A172 (cell line): ENCODE data around the gene SLC15A5. TPM values are rescaled to one million over a fixed set of nuclear protein-coding genes. Genes with fewer than 3 reads are reported as not detected.

ENCODE experiments used
- DNase-seq: peaks from one replicate; pipeline ENCODE4 v3.0.0-alpha.2; 2015; ENCODE audit warnings: low spot score
- total RNA-seq: library from RNA; depleted of rRNA; stranded (reverse); fragments of >200 nt; shearing (Covaris generic); gene quantifications from 2 replicates; pipeline ENCODE4 v1.2.3, GENCODE V29; 2014

SLC15A5 gene
- total RNA-seq, 1 experiment from 2014 or later, result not detected

DNA sequence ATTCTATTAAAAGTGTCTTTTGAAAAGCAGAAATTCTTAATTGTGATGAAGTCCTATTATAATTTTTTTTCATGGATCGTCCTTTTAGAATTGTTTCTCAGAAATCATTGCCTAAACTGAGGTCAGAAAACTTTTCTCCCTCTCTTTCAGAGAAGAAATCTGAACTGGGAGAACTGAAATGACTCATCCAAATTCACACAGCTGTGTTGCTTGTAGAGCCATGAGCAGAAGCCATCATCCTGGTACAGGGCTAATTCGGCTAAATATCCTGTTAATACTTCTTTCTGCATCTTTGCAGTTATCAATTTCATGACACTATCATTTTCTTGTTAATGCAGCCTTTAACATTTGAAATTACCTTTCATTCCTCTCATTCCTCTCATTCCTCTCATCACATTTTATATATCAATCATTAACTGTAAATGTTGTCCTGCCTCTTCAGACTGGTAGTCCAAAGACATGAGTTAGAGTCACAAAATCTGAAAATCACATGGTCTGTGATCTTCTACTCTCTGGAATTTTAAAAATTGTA lies 15.5 kb downstream of the SLC15A5 start:
- DNase-seq, result no peak

DNA sequence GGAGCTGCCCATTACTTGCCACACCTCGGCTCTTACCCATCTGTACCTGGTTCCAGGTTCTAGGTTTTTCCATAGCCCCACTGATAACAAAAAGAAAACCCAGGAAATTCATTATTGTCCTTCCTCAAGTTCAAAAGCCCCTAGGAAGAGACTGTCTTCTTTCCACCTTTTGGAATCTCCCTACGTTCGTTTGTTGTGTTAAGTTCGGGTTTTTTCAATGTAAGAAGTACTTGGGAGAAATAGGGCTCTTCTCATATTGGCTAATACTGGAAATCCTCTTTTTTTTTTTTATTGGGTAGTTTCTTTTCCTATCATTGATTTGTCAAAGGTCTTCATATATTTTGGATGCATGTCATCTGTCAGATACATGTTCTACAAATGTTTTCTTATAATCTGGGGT lies 17.3 kb downstream of the SLC15A5 start:
- no peak for DNase-seq

DNA sequence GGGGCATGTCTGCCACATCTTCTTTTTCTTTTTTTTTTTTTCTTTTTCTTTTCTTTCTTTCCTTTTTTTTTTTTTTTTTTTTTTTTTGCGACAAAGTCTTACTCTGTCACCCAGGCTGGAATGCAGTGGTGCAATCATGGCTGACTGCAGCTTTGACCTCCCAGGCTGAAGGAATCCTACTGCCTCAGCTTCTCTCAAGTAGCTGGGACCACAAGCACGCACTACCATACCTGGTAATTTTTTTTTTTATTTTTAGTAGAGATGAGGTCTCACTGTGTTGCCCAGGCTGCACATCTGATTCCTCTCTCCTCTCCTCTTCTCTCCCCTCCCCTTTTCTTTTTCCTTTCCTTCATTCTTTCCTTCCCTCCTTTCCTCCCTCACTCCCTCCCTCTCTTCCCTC lies 18.5 kb downstream of the SLC15A5 start:
- no peak for DNase-seq

DNA sequence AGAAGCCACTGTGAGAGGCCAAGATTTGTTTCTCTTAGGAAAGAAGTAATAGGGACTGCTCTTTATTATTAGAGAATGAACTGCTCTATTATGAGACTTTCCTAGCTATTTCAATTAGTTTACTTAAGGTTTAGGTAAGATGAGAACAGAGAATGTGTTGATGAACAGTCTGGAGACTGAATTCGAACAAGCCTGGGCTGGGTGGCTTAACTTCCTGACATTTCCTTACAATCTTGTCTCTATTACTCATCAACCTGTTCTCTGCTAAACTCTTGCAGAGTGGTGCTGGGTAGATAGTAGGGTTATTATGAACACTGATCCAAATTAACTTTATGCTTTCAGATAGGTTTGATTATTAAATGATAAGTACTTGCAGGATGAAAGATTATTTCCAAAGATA lies 31.2 kb downstream of the SLC15A5 start:
- DNase-seq, result no peak

DNA sequence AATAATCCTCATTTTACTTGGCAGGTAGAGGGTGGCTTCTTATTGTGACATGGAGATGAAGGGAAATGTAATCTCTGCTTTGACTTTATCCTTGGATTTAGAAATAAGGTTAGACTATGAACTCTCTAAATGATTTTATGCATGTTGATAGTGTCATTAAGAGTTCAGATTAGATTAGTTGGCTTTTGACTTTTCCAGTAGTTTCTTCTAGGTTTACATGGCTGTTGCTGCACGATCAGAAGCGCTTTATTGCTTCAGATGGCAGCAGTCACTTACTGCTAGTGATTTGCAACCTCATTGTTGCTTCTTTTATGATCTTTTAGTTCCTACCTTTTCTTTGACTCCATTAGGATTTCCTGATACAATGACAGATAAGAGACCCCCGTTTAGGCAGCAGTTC lies 32.3 kb downstream of the SLC15A5 start:
- DNase-seq, result no peak

DNA sequence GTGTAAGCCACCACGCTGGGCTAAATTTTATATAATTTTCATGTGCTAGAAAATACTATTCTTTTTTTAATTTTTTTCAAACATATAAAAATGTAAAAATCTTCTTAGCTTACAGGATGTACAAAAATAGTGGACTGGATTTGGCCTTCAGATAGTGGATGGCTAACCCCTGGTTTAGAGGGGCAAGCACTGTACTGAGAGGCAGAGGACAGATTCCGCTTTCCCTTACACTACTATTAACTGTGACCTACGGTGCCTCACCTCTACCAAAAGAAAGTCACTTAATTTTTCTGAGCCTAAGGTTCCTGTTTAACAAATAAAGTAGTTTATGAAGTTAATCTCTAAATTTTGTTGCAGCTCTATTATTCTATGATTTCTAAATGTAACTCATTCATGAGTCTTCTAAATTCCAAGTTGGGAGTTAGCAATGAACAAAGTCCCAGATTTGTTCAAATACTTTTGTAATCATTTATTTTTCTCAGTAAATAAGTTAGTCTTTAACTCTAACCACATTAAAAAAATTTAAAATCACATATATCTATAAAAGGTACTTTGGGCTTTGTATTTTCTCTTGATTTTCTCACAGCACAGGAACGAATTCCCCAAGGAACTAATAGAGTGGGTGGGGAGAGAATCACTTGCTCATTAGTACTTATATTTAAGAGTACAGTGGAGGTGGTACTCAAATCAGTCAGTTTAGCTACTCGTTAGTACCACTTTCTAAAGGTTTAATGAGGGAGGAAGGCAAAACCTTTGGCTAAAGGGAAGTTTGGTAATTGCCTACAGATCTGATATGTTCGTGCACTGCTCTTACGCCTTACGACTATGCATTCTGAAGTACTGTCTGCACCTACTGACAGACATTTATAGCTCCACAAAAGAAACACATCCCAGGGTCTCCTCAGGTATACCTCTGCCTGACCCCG lies 33.7 kb downstream of the SLC15A5 start:
- no peak for DNase-seq

DNA sequence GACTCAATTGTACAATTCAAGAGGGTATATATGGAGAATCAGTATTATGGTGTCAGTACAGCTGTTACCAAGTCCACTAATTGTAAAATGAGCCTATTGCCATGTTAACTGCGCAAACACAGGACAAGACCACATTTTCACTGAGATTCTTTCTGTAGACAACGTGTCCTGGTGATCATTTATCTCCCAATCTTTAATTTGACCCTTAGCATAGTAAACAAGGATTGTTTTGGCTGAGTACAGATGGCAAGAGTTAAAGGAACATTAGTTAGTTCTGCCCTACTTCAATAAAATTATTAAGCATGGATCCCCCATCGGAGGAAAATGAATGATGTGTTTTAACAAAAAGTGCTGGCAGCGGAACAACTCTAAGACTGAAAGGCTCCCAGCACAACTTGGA lies 36.1 kb downstream of the SLC15A5 start:
- no peak for DNase-seq

DNA sequence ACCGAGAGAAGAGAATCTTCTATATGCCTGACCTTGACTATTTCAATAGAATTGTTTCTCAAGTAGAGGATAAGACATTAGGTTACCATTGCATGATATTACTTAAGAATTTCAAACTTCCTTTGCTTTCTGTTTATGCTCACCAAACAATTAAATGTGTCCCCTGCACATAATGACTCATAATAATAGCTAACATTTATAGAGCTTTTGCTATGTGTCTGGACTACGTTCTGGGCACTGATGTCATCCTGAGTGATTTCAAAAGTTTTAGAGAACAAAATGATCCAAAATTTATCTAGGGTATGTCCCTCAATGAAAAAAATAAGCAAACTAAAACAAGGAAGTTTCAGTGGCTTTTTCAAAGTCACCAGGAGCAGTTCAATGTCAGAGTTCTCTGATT lies 38.8 kb downstream of the SLC15A5 start:
- no peak for DNase-seq

DNA sequence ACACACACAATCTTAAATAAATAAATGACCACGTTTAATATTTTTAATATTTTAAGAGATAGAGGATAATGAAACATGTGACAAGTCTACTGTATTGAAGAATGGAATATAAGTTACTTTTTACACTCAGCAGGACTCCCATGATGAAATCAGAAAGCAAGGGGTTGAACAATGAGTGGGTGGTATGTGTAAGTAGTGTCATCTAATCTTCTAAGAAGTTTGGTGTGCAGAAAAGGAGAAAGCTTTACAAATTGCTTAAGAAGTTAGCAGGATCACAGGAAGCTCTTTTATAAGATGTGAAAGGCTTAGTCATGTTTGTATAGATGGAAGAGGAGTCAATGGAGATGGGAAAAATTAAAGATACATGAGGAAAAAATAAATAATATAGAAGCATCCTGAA lies 47.8 kb downstream of the SLC15A5 start:
- DNase-seq, result no peak

DNA sequence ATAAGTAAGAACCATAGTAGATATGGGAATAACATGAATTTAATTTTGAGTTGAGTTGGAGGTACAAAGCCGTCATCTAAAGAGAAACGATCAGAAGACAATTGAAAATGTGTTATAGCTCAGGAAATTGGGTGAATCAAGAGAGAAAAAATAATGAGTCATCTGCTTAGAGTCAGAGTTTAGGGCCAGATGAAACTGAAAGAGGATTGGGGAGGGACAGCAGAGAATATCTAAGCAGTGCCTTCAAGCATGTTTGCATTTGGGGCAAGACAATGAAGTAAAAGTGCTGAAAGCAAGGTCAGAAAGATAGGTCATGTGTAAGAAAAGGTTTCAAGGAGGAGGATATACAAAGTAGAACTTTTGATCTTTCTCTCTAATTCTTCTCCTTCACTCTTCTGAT lies 49.4 kb downstream of the SLC15A5 start:
- DNase-seq, result no peak

DNA sequence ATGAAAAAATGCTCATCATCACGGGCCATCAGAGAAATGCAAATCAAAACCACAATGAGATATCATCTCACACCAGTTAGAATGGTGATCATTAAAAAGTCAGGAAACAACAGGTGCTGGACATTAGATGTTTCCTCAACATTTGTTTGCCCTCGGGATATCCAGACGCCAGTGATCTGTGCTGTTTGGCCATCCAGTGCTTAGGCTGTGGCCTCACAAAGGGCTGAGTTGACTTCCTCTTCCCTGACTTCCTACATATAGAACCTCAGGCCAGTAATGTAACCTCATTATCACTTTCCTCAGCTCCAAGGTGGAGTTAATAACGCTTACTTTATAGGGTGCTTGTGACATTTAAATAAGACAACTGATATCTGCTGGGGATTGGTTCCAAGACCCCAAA lies 51.8 kb downstream of the SLC15A5 start:
- DNase-seq, result no peak

DNA sequence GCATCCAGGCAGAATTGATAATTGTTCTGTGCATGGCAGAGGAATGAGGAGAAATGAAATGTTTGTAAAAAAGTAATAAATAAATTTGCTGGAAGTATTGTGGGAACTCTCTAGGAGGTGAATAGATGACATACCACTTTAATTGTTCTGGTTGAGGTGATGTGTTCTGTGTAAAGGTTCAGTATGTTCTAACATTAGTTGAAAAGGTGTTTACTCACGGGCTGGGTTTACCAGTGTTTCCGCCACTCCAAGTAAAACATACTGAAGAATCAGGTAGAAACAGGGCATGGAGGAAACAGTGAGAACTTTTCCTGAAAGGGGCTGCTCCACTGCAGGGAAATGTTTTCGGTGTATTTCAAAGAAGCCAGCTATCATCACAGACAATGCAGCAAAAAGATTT lies 53.3 kb downstream of the SLC15A5 start:
- no peak for DNase-seq

DNA sequence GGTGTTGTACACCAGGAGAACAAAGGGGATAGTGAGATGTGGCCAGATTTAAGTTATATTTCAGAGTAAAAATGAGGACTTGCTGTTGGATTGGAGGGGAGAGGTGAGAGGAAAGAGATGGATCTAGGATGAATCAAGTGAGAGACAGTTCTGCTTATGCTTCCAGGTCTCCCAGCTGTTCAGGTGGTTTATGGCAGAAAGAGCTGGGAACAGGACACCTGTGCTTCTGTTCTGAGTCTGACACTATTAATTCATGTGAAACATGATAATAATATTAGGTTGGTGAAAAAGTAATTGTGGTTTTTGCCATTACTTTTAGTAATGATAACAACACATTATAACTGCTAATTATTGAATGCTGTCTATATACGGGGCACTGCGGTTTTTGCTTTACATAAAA lies 55.7 kb downstream of the SLC15A5 start:
- no peak for DNase-seq

DNA sequence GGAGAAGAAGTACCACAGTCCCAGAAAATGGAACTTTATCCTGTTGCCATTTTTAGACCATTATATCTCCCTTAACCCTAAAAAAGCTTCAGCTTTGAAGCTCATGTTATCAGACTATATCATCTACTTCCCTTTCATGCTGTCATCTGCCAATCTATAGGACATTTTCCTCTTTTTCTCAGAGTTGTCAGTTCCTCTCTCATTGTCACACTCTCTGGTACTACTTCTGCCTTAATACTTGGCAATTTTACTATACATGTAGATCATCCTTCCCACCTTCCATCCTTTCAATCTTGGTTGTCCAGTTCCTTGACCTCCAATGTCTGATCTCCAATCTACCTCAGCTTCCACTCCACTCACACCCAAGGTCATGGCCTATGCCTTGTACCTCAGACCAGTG lies 57.4 kb downstream of the SLC15A5 start:
- no peak for DNase-seq

DNA sequence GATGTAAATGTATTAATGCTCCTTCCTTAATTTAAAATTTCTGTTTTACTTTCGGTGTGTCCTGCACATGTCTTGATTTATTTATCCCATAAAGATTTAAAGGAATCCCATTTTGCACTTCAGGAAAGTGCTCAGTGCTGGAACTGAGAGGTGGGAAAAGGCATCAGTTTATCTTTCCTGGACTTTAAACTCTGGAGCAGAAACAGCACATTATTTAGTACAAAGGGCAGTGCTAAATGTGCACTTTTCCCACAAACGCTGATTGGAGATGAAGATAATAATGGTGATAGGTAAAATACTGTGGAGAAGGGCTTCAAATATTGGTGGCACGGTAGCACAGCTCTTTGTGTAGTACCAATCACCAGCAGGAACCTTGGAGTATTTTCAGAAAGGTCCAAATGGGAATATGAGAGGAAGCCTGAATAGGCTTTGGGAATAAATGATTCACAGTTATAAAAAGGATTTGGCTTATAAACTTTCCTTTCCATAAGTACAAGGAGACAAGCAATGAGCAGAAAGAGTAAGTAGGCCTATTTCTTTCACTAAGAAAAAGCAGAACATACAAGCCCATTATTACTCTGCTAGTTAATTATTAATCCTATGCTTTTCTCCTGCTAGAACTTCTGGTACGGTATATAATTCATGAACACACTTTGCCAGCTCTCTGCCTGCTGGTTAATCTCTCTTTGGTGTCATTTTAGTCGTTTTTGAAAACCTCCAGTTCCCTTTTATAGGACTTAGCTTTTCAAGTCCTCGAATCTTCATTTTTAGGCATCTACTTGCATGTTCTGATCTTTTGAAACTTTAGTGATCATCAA lies 58.3 kb downstream of the SLC15A5 start:
- no peak for DNase-seq

DNA sequence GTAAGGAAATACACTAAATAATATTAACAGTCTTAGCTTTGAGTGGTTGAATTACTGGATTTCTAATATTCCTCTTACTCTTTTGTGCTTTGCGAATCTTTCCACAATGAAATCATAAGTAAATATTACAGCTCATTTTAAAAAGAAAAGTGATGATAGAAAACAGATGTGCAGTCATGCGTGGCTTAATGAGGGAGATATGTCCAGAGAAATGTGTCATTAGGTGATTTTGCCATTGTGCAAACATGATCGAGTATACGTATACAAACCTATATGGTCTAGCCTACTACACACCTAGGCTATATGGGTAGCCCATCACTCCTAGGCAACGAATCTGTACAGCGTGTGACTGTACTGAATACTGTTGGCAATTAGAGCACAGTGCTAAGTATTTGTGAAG lies 59.3 kb downstream of the SLC15A5 start:
- DNase-seq, result no peak

DNA sequence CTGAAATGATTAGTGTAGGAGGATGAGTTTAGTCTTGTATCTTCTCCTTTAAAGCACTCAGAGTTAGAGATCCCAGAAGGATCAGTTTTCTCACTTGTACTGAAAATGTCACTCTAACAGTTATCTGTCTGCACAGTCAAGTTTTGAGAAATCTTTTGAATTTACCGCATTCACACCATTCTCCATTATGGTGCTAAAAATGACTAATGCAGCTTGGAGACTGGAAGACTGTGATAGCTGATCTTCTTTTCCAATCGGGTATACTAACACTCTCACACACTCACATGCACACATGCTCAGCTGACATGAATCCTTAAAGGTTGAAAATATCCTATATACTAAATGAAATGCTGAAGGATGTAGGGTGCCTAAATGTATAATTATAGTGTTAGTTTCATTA lies 65.8 kb downstream of the SLC15A5 start:
- DNase-seq, result no peak

DNA sequence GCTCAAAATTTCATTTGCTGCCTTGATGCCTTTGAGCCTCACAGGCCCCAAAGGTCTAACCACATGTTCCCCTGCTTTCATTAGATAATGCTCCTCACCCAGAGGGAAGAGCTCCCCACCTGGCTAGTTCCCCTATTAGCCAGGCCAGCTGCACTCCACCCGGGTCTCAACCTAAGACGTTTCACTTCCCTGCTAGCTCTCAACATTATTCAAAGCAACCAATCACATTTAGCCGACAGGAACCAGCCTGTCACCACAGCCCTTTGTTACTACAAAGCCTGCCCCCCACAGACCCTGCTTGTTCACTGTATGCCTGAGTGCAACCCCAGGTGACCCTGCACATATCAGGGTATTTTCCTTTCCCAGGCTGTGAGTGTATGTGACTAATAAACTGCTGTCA lies 78.6 kb downstream of the SLC15A5 start:
- DNase-seq, result no peak

DNA sequence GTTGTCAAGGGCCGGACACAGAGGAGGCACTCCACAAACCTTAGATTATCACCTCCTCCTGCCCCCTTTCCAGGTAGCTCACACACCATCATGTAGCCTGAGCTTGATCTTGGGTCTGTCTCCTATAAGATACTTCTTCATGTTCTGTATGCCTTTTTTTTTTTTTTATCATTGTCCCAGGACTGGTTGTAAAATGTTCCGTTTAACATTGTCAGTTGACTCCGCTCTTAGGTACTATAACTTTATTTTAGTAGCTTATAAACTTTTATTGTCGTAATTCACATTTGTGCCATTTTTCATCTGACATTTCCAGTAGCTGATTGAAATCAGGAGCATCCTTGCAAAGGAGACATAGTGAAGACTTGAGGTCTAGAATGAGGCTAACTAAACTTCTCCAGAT lies 79.9 kb downstream of the SLC15A5 start:
- no peak for DNase-seq

DNA sequence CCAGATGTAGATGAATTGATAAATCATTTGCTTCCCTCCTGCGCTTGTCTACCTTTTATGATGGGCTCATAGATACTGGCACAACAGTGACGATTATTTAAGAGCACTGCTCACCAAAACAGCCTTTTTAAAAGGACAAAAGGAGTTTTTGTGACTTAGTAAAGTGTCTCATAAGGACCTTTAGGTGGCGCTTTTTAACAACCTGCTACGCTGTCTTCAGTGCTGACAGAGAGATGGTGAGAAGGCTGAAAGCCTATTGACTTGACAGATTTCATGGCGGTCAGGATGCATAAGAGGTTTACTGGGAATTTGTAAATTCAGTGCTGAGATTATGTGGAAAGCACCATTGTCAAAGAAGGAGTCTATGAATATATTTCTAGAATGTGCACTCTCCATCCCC lies 87.6 kb downstream of the SLC15A5 start:
- peak; percentile 32 for DNase-seq

DNA sequence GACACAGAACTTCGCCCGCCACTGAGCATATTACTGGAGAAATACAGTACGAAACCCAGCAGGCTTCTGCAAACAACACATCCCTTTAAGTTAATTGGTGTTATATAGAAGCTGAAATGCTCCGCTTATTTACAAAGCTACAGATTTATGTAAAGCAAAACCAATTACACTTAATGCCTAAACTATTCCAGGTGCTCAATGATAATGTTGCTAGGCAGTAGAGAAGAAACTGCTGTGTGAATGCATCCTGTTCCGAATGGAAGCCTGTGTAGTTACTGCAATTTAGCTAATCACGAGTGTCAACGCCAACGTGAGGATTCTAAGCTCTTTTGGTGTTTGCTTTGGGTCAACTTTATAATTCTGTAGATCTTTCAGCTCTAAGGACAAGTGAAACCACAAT lies 89.8 kb downstream of the SLC15A5 start:
- DNase-seq, result no peak

DNA sequence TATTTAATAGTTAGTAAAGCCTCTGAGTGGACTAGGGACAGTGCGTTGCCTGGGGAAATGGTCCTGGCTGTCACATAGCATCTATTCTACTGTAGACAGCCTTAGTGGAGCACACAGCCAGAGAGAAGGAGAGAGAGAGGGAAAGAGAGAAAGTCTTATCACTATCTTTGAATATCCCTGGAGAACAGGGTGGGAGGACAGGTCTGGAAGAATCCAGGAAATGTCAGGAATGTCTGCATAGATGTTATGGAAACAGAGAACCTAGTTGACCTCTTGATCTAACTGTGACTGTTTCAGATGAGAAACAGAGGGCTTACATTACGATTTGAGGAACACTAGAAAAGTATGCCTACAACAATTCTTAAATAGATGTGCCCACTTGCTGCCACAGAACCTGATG lies 92.8 kb downstream of the SLC15A5 start:
- DNase-seq, result no peak

DNA sequence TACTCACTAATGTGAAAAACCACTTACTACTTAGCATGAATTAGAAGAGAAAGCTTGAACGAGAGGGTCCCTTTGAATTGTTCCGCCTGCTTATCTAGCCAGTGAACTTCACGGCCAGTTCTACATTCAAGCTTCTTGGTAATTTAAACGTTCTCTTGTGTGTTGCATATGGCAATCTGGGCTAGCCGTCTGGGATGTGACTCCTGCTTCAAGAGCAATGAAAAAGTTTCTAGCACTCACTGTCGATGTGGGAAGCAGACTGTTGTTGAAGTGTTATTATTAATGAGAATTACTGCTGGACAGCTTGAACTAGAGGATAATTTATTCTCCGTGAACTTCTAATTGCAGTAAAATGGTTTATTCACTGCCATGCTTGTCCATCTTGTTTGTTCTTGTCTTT lies 93.9 kb downstream of the SLC15A5 start:
- DNase-seq, result no peak
